ENCODE results near the gene COX20. TPM values are rescaled to one million over a fixed set of nuclear protein-coding genes. Genes with fewer than 3 reads are reported as not detected.

The COX20 gene
- total RNA-seq, 2 experiments from 2014 or later: 14.5 to 16.8 TPM

GRCh38 chr1:244836584-244836983, 1.1 kb downstream of the COX20 start:
- no peak for TF ChIP-seq CTCF (IDR thresholded peaks at IDR 0.05)
- Histone ChIP-seq H3K27me3 (ENCODE audit: control insufficient read depth in 1 of 2, insufficient read depth in 2 of 2, low read length in 2 of 2) (no peaks in the 10 kb centered on the region), H3K9me3 (ENCODE audit: control insufficient read depth in 1 of 2, insufficient read depth in 1 of 2, low read length in 2 of 2) (no peaks in the 10 kb centered on the region), H3K36me3 (ENCODE audit: insufficient read depth, low read length) (peaks cover 25% of the 10 kb centered on the region), H3K4me1 (ENCODE audit: insufficient read depth, low read length) (peaks cover 18% of the 10 kb centered on the region), H3K4me3 (ENCODE audit: low read length) (peak overlapping the region; percentile 87), H3K27ac (ENCODE audit: low read depth in 1 of 2, low read length in 2 of 2) (peak overlapping the region; percentile 84 to 97)
- peak overlapping the region; percentile 98 for H3K4me3 Mint-ChIP-seq
- H3K4me1 Mint-ChIP-seq (ENCODE audit: low read depth): peaks cover 64% of the 10 kb centered on the region
- peaks cover 60% of the 10 kb centered on the region for H3K36me3 Mint-ChIP-seq (ENCODE audit: low read depth)
- POLR2A ChIA-PET: interaction anchor here (1.6 to 16.6 kb wide), 8 partner anchors 7 to 1581 kb away, joined by 4 to 1262 read pairs (median 22); partner anchors contain the start of genes CEP170, DESI2, HNRNPU and SDCCAG8
- peak overlapping the region; percentile 99 for H3K27ac Mint-ChIP-seq
- ATAC-seq (ENCODE audit: poor library complexity) (no peak), DNase-seq (no peak)
- H3K9me3 Mint-ChIP-seq: no peaks in the 10 kb centered on the region
- CTCF ChIA-PET: interaction anchor here (1.1 to 5.9 kb wide), 7 partner anchors 11 to 206 kb away, joined by 3 to 63 read pairs (median 12); partner anchors contain the start of gene HNRNPU
- intact Hi-C loops (cut with DNase I, micrococcal nuclease): loop anchor here (5.0 to 10.0 kb wide), 4 partner anchors 184 to 1582 kb away; partner anchors contain the start of genes ADSS2 (in 1 of the 2), CEP170 (in 1 of the 2), DESI2 (in 1 of the 2) and SDCCAG8 (in 1 of the 2)
- no peaks in the 10 kb centered on the region for H3K27me3 Mint-ChIP-seq

- no peaks in the 10 kb centered on the region for H3K27me3 Mint-ChIP-seq
- ATAC-seq (ENCODE audit: poor library complexity) (no peak), DNase-seq (no peak)
- no peak overlapping the region for H3K4me3 ChIP-seq (ENCODE audit: low read length)
- ChIA-PET CTCF (interaction anchor here (1.2 to 5.9 kb wide), 5 partner anchors 12 to 205 kb away, joined by 3 to 63 read pairs (median 14); partner anchors contain the start of gene HNRNPU), POLR2A (interaction anchor here (7.9 to 16.6 kb wide), 2 partner anchors 20 to 133 kb away, joined by 274 to 1262 read pairs; partner anchors contain the start of gene HNRNPU)
- H3K9me3 Mint-ChIP-seq: no peaks in the 10 kb centered on the region
- H3K36me3 Mint-ChIP-seq (ENCODE audit: low read depth): peaks cover 72% of the 10 kb centered on the region
- peak overlapping the region; percentile 99 for H3K27ac Mint-ChIP-seq
- H3K4me1 ChIP-seq (ENCODE audit: insufficient read depth, low read length): peaks cover 18% of the 10 kb centered on the region
- peaks cover 37% of the 10 kb centered on the region for H3K36me3 ChIP-seq (ENCODE audit: insufficient read depth, low read length)
- H3K27me3 ChIP-seq (ENCODE audit: control insufficient read depth in 1 of 2, insufficient read depth in 2 of 2, low read length in 2 of 2): no peaks in the 10 kb centered on the region
- H3K9me3 ChIP-seq (ENCODE audit: control insufficient read depth in 1 of 2, insufficient read depth in 1 of 2, low read length in 2 of 2): no peaks in the 10 kb centered on the region
- intact Hi-C loops (cut with DNase I, micrococcal nuclease): loop anchor here (5.0 to 10.0 kb wide), 4 partner anchors 185 to 1583 kb away; partner anchors contain the start of genes ADSS2 (in 1 of the 2), CEP170 (in 1 of the 2), DESI2 (in 1 of the 2) and SDCCAG8 (in 1 of the 2)
- H3K27ac ChIP-seq (ENCODE audit: low read depth in 1 of 2, low read length in 2 of 2): peak overlapping the region in 1 of 2 donors; percentile 38
- peak overlapping the region; percentile 98 for H3K4me3 Mint-ChIP-seq
- no peak for TF ChIP-seq CTCF (IDR thresholded peaks at IDR 0.05)
- H3K4me1 Mint-ChIP-seq (ENCODE audit: low read depth): peaks cover 74% of the 10 kb centered on the region
These were observed 2.3 kb downstream of the COX20 start for GRCh38 chr1:244837597-244838258.

- H3K9me3 Mint-ChIP-seq: no peaks in the 10 kb centered on the region
- CTCF ChIA-PET: interaction anchor here (1.0 to 1.5 kb wide), 5 partner anchors 8 to 203 kb away, joined by 3 to 5 read pairs (median 3); no protein-coding TSS in a partner anchor
- H3K27ac ChIP-seq (ENCODE audit: low read depth in 1 of 2, low read length in 2 of 2): no peak overlapping the region
These were observed 4.2 kb downstream of the COX20 start for GRCh38 chr1:244839656-244840055.

More at GRCh38 chr1:244839656-244840055, 4.2 kb downstream of the COX20 start:
- Histone ChIP-seq H3K9me3 (ENCODE audit: control insufficient read depth in 1 of 2, insufficient read depth in 1 of 2, low read length in 2 of 2) (no peaks in the 10 kb centered on the region), H3K4me3 (ENCODE audit: low read length) (no peak overlapping the region), H3K36me3 (ENCODE audit: insufficient read depth, low read length) (peaks cover 56% of the 10 kb centered on the region), H3K27me3 (ENCODE audit: control insufficient read depth in 1 of 2, insufficient read depth in 2 of 2, low read length in 2 of 2) (no peaks in the 10 kb centered on the region), H3K4me1 (ENCODE audit: insufficient read depth, low read length) (peaks cover 20% of the 10 kb centered on the region)
- Mint-ChIP-seq H3K27ac (peak overlapping the region; percentile 50), H3K36me3 (ENCODE audit: low read depth) (peaks cover 86% of the 10 kb centered on the region), H3K4me1 (ENCODE audit: low read depth) (peaks cover 81% of the 10 kb centered on the region), H3K27me3 (no peaks in the 10 kb centered on the region), H3K4me3 (peak overlapping the region; percentile 11)
- DNase-seq (no peak), ATAC-seq (ENCODE audit: poor library complexity) (no peak)
- TF ChIP-seq CTCF (IDR thresholded peaks at IDR 0.05): no peak
- intact Hi-C loops (cut with DNase I, micrococcal nuclease): loop anchor here (5.0 to 10.0 kb wide), 4 partner anchors 187 to 1585 kb away; partner anchors contain the start of genes ADSS2 (in 1 of the 2), CEP170 (in 1 of the 2), DESI2 (in 1 of the 2) and SDCCAG8 (in 1 of the 2)
- POLR2A ChIA-PET: interaction anchor here (0.9 to 16.6 kb wide), 4 partner anchors 9 to 131 kb away, joined by 3 to 1262 read pairs (median 138); partner anchors contain the start of gene HNRNPU
